MCF 10A (cell line): ENCODE measurements around the gene PCK1. TPM values are rescaled to one million over a fixed set of nuclear protein-coding genes. Genes with fewer than 3 reads are reported as not detected.

ENCODE experiments used
- BruUV-seq: library from RNA; stranded (reverse); fragments of 400-500 nt; replicated peaks from 2 replicates; lab custom pipeline; 2021; lab: Mats Ljungman, UMichigan
- CTCF ChIA-PET: fragments of 300-600 bp; sonication (Branson Sonifier 250); formaldehyde crosslinking; extraction: SDS; loops from one replicate; lab custom pipeline; 2021; ENCODE audit warnings: antibody characterized with exemption, inconsistent platforms; lab: Yijun Ruan, JAX
- POLR2A ChIA-PET: fragments of 300-600, 350-650 bp; sonication (Branson Sonifier 250); formaldehyde crosslinking; extraction: SDS; loops from one replicate; lab custom pipeline; 2020; ENCODE audit warnings: antibody characterized with exemption, inconsistent platforms; lab: Yijun Ruan, JAX
- DNase-seq: peaks from one replicate; pipeline ENCODE4 v3.0.0-alpha.2; 2018; ENCODE audit not compliant: unreplicated experiment
- H3K27ac Mint-ChIP-seq: one replicate; pipeline ENCODE4 v1.8.0; 2022; ENCODE audit warnings: mild to moderate bottlenecking, low read depth, mixed read lengths; ENCODE audit not compliant: unreplicated experiment
- H3K27me3 Mint-ChIP-seq: one replicate; pipeline ENCODE4 v1.8.0; 2022; ENCODE audit warnings: mixed read lengths; ENCODE audit not compliant: insufficient read depth, unreplicated experiment
- H3K36me3 Mint-ChIP-seq: one replicate; pipeline ENCODE4 v1.8.0; 2022; ENCODE audit warnings: mild to moderate bottlenecking, moderate library complexity, mixed read lengths; ENCODE audit not compliant: insufficient read depth, unreplicated experiment
- H3K4me1 Mint-ChIP-seq: one replicate; pipeline ENCODE4 v1.8.0; 2022; ENCODE audit warnings: mixed read lengths; ENCODE audit not compliant: insufficient read depth, unreplicated experiment
- H3K4me3 Mint-ChIP-seq: one replicate; pipeline ENCODE4 v1.8.0; 2022; ENCODE audit warnings: mild to moderate bottlenecking, moderate library complexity, mixed read lengths; ENCODE audit not compliant: unreplicated experiment
- H3K9me3 Mint-ChIP-seq: one replicate; pipeline ENCODE4 v1.8.0; 2022; ENCODE audit warnings: mixed read lengths; ENCODE audit not compliant: unreplicated experiment
- CTCF ChIP-seq: fragments of 200-600 bp; IDR thresholded peaks from one replicate; pipeline ENCODE4 v1.8.0; 2022; ENCODE audit warnings: antibody characterized with exemption, mild to moderate bottlenecking; ENCODE audit not compliant: unreplicated experiment
- intact Hi-C: fragments of 100-400 bp; cut with micrococcal nuclease; formaldehyde crosslinking; loops from 2 replicates; pipeline ENCODE4 v1.14.1; 2022
- total RNA-seq: library from RNA; stranded (reverse); gene quantifications from 2 replicates; pipeline ENCODE4 v1.2.3, GENCODE V29; 2022

The PCK1 gene
- total RNA-seq, 1 experiment from 2014 or later: not detected

GRCh38 chr20:57583289-57584257 is 22.7 kb downstream of the PCK1 start:
- intact Hi-C loops: no loop called here
- CTCF ChIA-PET: interaction anchor here (0.6 to 2.9 kb wide), 9 partner anchors 11 to 842 kb away, joined by 3 to 12 read pairs (median 3); no protein-coding TSS in a partner anchor
- H3K4me3 Mint-ChIP-seq: no peak overlapping the region
- no TSS peak for BruUV-seq
- TF ChIP-seq CTCF: no peak
- H3K27ac Mint-ChIP-seq: no peak overlapping the region
- POLR2A ChIA-PET: interaction anchor here (0.5 kb wide), 1 partner anchor 388 kb away, joined by 3 read pairs; no protein-coding TSS in a partner anchor
- DNase-seq: no peak
- peaks cover 85% of the 10 kb centered on the region for H3K27me3 Mint-ChIP-seq
- H3K9me3 Mint-ChIP-seq: no peaks in the 10 kb centered on the region
- no peaks in the 10 kb centered on the region for H3K36me3 Mint-ChIP-seq
- no peaks in the 10 kb centered on the region for H3K4me1 Mint-ChIP-seq

GRCh38 chr20:57584768-57585461 is 24.0 kb downstream of the PCK1 start:
- POLR2A ChIA-PET: interaction anchor here (0.8 kb wide), 1 partner anchor 64 kb away, joined by 4 read pairs; no protein-coding TSS in a partner anchor
- CTCF ChIA-PET: interaction anchor here (0.6 to 3.0 kb wide), 8 partner anchors 11 to 607 kb away, joined by 3 to 12 read pairs (median 4); no protein-coding TSS in a partner anchor
- no peaks in the 10 kb centered on the region for H3K9me3 Mint-ChIP-seq

DNA sequence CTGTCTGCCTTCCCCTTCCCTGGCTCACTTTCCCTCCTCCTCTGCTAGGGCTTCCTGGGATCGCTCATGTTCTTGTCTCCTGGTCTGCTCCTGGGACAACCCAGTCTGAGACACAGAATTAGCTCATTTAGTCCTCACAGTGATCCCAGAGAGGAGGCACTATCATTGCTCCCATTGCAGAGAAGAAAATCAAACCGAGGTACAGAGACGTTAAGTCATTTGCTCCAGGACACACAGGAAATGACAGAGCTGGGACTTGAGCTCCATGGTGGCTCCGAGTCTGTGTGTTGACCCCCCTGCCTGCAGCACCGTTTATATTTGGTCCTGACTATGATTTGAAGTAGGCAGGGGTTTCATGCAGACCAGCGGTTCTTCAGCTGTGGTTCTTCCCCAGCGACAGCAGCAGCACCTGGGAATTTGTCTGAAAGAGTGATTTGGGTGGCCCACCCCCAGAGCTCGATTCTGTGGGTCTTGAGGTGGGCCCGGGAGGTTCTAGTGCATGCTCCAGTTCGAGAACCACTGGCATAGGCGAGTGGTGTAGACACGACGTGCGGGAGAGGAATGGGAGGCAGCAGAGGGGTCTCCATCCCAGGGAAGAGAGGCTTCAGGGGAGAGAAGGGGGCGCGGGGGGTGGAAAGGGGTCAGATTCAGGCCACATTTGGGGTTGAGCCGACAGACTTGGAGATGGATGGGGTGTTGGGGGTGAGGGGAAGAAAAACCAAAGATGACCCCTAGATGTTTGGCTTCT is 24.7 kb downstream of the PCK1 start:
- intact Hi-C loops: no loop called here

More at GRCh38 chr20:57584768-57585461, 24.0 kb downstream of the PCK1 start:
- H3K27me3 Mint-ChIP-seq: peaks cover 80% of the 10 kb centered on the region
- H3K27ac Mint-ChIP-seq: no peak overlapping the region
- no peak overlapping the region for H3K4me3 Mint-ChIP-seq
- BruUV-seq: no TSS peak
- TF ChIP-seq CTCF: no peak
- intact Hi-C loops: no loop called here
- no peaks in the 10 kb centered on the region for H3K36me3 Mint-ChIP-seq
- DNase-seq: no peak
- H3K4me1 Mint-ChIP-seq: no peaks in the 10 kb centered on the region

More for the DNA sequence above, 24.7 kb downstream of the PCK1 start:
- POLR2A ChIA-PET: interaction anchor here (0.5 kb wide), 1 partner anchor 568 kb away, joined by 3 read pairs; no protein-coding TSS in a partner anchor
- no peak for TF ChIP-seq CTCF
- DNase-seq: no peak
- H3K27ac Mint-ChIP-seq: no peak overlapping the region
- CTCF ChIA-PET: interaction anchor here (0.7 to 3.0 kb wide), 4 partner anchors 11 to 72 kb away, joined by 3 to 10 read pairs (median 4); no protein-coding TSS in a partner anchor
- H3K4me1 Mint-ChIP-seq: no peaks in the 10 kb centered on the region
- no peaks in the 10 kb centered on the region for H3K36me3 Mint-ChIP-seq
- no peaks in the 10 kb centered on the region for H3K9me3 Mint-ChIP-seq
- peaks cover 80% of the 10 kb centered on the region for H3K27me3 Mint-ChIP-seq
- no TSS peak for BruUV-seq
- no peak overlapping the region for H3K4me3 Mint-ChIP-seq
